ENCODE measurements around the gene CALR.

CALR gene

GRCh38 chr19:12943437-12944044 is 5.1 kb downstream of the CALR start:
- DNase-seq (ENCODE audit: low read depth) = no peak
- no peak for TF ChIP-seq CTCF (IDR thresholded peaks at IDR 0.05; ENCODE audit: control insufficient read depth, insufficient read depth, low read depth, low read length, missing control alignments)
- no peak overlapping the region for H3K4me3 ChIP-seq (ENCODE audit: control insufficient read depth, low read depth, low read length)

- DNase-seq (ENCODE audit: low read depth) = no peak
- TF ChIP-seq CTCF (IDR thresholded peaks at IDR 0.05; ENCODE audit: control insufficient read depth, insufficient read depth, low read depth, low read length, missing control alignments) = no peak
- no peak overlapping the region for H3K4me3 ChIP-seq (ENCODE audit: control insufficient read depth, low read depth, low read length)
These were observed 5.8 kb downstream of the CALR start for GRCh38 chr19:12944104-12944674.

- H3K4me3 ChIP-seq (ENCODE audit: control insufficient read depth, low read depth, low read length) = peak within 1 kb of the TSS; percentile 72
- TF ChIP-seq CTCF (IDR thresholded peaks at IDR 0.05; ENCODE audit: control insufficient read depth, insufficient read depth, low read depth, low read length, missing control alignments) = no peak
- DNase-seq (ENCODE audit: low read depth) = peak; percentile 87
These were observed 7.2 kb downstream of the CALR start, which contains the start of gene RAD23A for GRCh38 chr19:12945479-12946091. Gene RAD23A, plus strand, starts transcription at chr19:12945862. Its CDS starts 87 bp downstream, at chr19:12945949.

GRCh38 chr19:12946092-12946721 is 7.8 kb downstream of the CALR start:
- H3K4me3 ChIP-seq (ENCODE audit: control insufficient read depth, low read depth, low read length) = peak overlapping the region; percentile 72
- DNase-seq (ENCODE audit: low read depth) = no peak
- TF ChIP-seq CTCF (IDR thresholded peaks at IDR 0.05; ENCODE audit: control insufficient read depth, insufficient read depth, low read depth, low read length, missing control alignments) = no peak

DNA sequence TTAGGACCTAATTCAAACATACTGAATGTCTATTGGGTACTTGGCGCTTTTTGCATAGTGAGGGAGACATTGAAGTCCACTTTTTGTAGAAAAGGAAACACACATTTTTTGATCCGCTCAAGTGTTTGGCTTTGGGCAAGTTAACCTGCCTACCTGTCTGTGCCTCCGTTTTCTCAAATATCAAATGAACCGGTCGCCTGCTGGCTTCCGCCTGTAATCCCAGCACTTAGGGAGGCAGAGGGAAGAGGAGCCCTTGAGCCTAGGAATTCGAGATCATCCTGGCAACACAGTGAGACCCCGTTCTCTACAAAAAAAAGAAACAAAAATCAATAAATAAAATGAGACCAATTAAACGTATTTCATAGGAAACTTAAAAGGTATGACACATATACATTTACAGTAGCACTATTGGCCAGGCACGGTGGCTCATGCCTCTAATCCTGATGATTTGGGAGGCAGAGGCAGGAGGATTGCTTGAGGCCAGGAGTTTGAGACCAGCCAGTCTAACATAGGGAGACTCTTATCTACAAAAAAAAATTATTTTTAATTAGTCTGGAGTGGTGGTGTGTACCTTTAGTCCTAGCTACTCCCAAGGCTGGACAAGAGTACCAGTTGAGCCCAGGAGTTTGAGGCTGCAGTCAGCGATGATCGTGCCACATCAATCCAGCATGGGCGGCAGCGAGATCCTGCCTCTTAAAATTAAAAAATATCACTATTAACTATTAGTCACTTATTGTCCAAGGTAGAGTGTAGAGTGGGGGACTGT is 8.5 kb downstream of the CALR start:
- peak overlapping the region; percentile 72 for H3K4me3 ChIP-seq (ENCODE audit: control insufficient read depth, low read depth, low read length)
- DNase-seq (ENCODE audit: low read depth) = no peak
- TF ChIP-seq CTCF (IDR thresholded peaks at IDR 0.05; ENCODE audit: control insufficient read depth, insufficient read depth, low read depth, low read length, missing control alignments) = no peak

Measured in AG09309 (cell line).